OCI-M2 (cell line): ENCODE measurements around the gene OGFOD3.
"Not testable (repeated sequence)": the region's sequence is repeated elsewhere in the genome, so short reads cannot be mapped to it uniquely, and the experiment has no call there.

Experiments used
- DNase-seq: peaks from one replicate; lab custom pipeline; 2025; ENCODE audit not compliant: unreplicated experiment; lab: John Stamatoyannopoulos, UW

OGFOD3 gene

GRCh38 chr17:82356845-82357355 is 61.5 kb downstream of the OGFOD3 start:
- no peak for DNase-seq

- no peak for DNase-seq
Observed at GRCh38 chr17:82355770-82356427, 62.5 kb downstream of the OGFOD3 start.

GRCh38 chr17:82354804-82355308 is 63.5 kb downstream of the OGFOD3 start:
- DNase-seq = no peak

- no peak for DNase-seq
Observed at GRCh38 chr17:82353484-82353883, 64.9 kb downstream of the OGFOD3 start.

GRCh38 chr17:82351713-82352488 is 66.5 kb downstream of the OGFOD3 start:
- DNase-seq = peak; percentile 12

- no peak for DNase-seq
Observed at GRCh38 chr17:82351254-82351712, 67.1 kb downstream of the OGFOD3 start.

GRCh38 chr17:82350182-82351030 is 68.0 kb downstream of the OGFOD3 start:
- no peak for DNase-seq

- no peak for DNase-seq
Observed at GRCh38 chr17:82349287-82349701, 69.1 kb downstream of the OGFOD3 start.

GRCh38 chr17:82348866-82349265 is 69.5 kb downstream of the OGFOD3 start:
- DNase-seq = no peak

GRCh38 chr17:82348434-82348833 is 70.0 kb downstream of the OGFOD3 start:
- DNase-seq = no peak

GRCh38 chr17:82347994-82348393 is 70.4 kb downstream of the OGFOD3 start:
- DNase-seq = not testable (repeated sequence)

- DNase-seq = no peak
Observed at GRCh38 chr17:82346342-82347300, 71.8 kb downstream of the OGFOD3 start.

GRCh38 chr17:82345151-82345976 is 73.0 kb downstream of the OGFOD3 start:
- peak; percentile 45 for DNase-seq

GRCh38 chr17:82344175-82344907 is 74.0 kb downstream of the OGFOD3 start:
- DNase-seq = no peak

- DNase-seq = no peak
Observed at GRCh38 chr17:82343560-82343959, 74.8 kb downstream of the OGFOD3 start.

GRCh38 chr17:82342361-82343079 is 75.9 kb downstream of the OGFOD3 start:
- DNase-seq = no peak

GRCh38 chr17:82339634-82340580 is 78.5 kb downstream of the OGFOD3 start:
- DNase-seq = no peak
